ENCODE measurements around the gene UBR4.

DNA sequence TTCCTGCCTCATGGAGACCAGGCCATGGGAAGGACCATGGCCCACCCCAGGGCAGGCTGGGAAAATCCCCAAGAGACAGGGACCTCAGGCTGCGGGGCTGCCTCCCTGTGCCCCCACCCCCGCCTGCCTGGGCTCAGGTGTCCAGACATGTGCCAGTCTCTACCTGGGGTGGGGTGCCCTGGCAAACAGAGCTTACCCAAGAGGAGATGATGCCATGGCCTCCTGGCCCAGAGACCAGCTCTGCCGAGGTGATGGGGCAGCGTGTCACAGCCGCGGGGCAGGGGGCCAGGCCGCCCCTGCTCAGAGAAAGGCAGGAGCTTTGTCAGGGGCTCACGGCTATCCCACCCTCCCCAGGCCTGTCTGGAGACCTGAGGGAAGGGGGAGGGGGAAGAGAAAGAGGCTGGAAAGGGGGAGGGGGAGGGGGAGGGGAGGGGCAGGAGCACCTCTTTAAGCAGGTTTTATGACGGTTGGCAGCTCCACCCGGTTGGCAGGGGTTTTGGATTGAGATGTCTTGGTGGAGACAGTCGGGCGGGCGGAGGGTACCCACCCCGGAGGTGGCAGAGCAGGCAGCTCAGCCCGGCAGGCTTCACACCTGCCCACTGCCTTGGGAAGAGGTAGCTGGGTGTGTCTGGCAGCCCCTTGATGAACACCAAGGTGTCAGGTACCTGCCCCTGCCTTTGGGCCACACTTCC, 152.1 kb downstream of the UBR4 start:
- TF ChIP-seq, protein P1, sequence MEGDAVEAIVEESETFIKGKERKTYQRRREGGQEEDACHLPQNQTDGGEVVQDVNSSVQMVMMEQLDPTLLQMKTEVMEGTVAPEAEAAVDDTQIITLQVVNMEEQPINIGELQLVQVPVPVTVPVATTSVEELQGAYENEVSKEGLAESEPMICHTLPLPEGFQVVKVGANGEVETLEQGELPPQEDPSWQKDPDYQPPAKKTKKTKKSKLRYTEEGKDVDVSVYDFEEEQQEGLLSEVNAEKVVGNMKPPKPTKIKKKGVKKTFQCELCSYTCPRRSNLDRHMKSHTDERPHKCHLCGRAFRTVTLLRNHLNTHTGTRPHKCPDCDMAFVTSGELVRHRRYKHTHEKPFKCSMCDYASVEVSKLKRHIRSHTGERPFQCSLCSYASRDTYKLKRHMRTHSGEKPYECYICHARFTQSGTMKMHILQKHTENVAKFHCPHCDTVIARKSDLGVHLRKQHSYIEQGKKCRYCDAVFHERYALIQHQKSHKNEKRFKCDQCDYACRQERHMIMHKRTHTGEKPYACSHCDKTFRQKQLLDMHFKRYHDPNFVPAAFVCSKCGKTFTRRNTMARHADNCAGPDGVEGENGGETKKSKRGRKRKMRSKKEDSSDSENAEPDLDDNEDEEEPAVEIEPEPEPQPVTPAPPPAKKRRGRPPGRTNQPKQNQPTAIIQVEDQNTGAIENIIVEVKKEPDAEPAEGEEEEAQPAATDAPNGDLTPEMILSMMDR (IDR thresholded peaks at IDR 0.05), result no peak
- no peak for TF ChIP-seq EP300 (IDR thresholded peaks at IDR 0.05)

Data from sigmoid colon (tissue), 4 donors.